ENCODE results near the gene TLE5. TPM values are rescaled to one million over a fixed set of nuclear protein-coding genes. Genes with fewer than 3 reads are reported as not detected.

The TLE5 gene
- polyA plus RNA-seq, 1 donor (not counting 4 experiments of a cell fraction or from before 2014, with no cell fraction given): 249 TPM

GRCh38 chr19:3054265-3054971 lies 7.9 kb downstream of the TLE5 start:
- H3K9ac ChIP-seq (ENCODE audit: control insufficient read depth, extremely low read depth, insufficient read depth, low read length): peak overlapping the region; percentile 67

GRCh38 chr19:3053780-3054179 lies 8.5 kb downstream of the TLE5 start:
- no peak for TF ChIP-seq CTCF (optimal IDR thresholded peaks at IDR 0.05 in 1 of 3, IDR thresholded peaks at IDR 0.05 in 1 of 3, conservative IDR thresholded peaks at IDR 0.05 in 1 of 3; ENCODE audit: extremely low read depth in 1 of 3, insufficient read depth in 2 of 3, low read length in 3 of 3)
- TF ChIP-seq EZH2 (IDR thresholded peaks at IDR 0.05; ENCODE audit: low read length): no peak
- H3K9me1 ChIP-seq (ENCODE audit: control insufficient read depth, extremely low read depth, insufficient read depth, low read length): peaks cover 3% of the 10 kb centered on the region
- H3K4me3 ChIP-seq (ENCODE audit: control insufficient read depth in 2 of 3, extremely low read depth in 1 of 3, insufficient read depth in 2 of 3, low read depth in 1 of 3, low read length in 3 of 3): no peak overlapping the region
- H3K9ac ChIP-seq (ENCODE audit: control insufficient read depth, extremely low read depth, insufficient read depth, low read length): no peak overlapping the region
- peaks cover 13% of the 10 kb centered on the region for H4K20me1 ChIP-seq (ENCODE audit: control insufficient read depth, extremely low read depth, insufficient read depth, low read length)
- no peak for DNase-seq (ENCODE audit: low read depth, low spot score)
- no peak overlapping the region for H2AFZ ChIP-seq (ENCODE audit: control insufficient read depth, low read length)
- no peak overlapping the region for H3K4me2 ChIP-seq (ENCODE audit: control insufficient read depth, extremely low read depth, insufficient read depth, low read depth, low read length)
- H3K79me2 ChIP-seq (ENCODE audit: control insufficient read depth, insufficient read depth, low read length): peaks cover 2% of the 10 kb centered on the region
- H3K36me3 ChIP-seq (ENCODE audit: control insufficient read depth in 2 of 2, extremely low read depth in 1 of 2, insufficient read depth in 2 of 2, low read length in 2 of 2): peaks cover 15 to 17% of the 10 kb centered on the region in 2 experiments
- no peak overlapping the region for H3K27ac ChIP-seq (ENCODE audit: control insufficient read depth, insufficient read depth, low read length)
- FAIRE-seq: no peak
- dilution Hi-C loops (cut with MboI; ENCODE audit: extremely low pct_ligation_motif_present, low sequenced_read_pairs): no loop called here
- no peaks in the 10 kb centered on the region for H3K27me3 ChIP-seq (ENCODE audit: control insufficient read depth, extremely low read depth, insufficient read depth, low read length)
- H3K4me1 ChIP-seq (ENCODE audit: control insufficient read depth, extremely low read depth, insufficient read depth, low read length): peaks cover 43% of the 10 kb centered on the region
- H3K9me3 ChIP-seq (ENCODE audit: control insufficient read depth, low read depth, low read length): no peaks in the 10 kb centered on the region

More at GRCh38 chr19:3054265-3054971, 7.9 kb downstream of the TLE5 start:
- Histone ChIP-seq H3K4me2 (ENCODE audit: control insufficient read depth, extremely low read depth, insufficient read depth, low read depth, low read length) (peak overlapping the region; percentile 81), H3K36me3 (ENCODE audit: control insufficient read depth in 2 of 2, extremely low read depth in 1 of 2, insufficient read depth in 2 of 2, low read length in 2 of 2) (peaks cover 17 to 20% of the 10 kb centered on the region in 2 experiments), H3K27me3 (ENCODE audit: control insufficient read depth, extremely low read depth, insufficient read depth, low read length) (no peaks in the 10 kb centered on the region), H3K9me1 (ENCODE audit: control insufficient read depth, extremely low read depth, insufficient read depth, low read length) (peaks cover 3% of the 10 kb centered on the region), H3K79me2 (ENCODE audit: control insufficient read depth, insufficient read depth, low read length) (peaks cover 2% of the 10 kb centered on the region), H2AFZ (ENCODE audit: control insufficient read depth, low read length) (no peak overlapping the region), H3K9me3 (ENCODE audit: control insufficient read depth, low read depth, low read length) (no peaks in the 10 kb centered on the region), H3K4me3 (ENCODE audit: control insufficient read depth in 2 of 3, extremely low read depth in 1 of 3, insufficient read depth in 2 of 3, low read depth in 1 of 3, low read length in 3 of 3) (no peak overlapping the region), H4K20me1 (ENCODE audit: control insufficient read depth, extremely low read depth, insufficient read depth, low read length) (peaks cover 13% of the 10 kb centered on the region), H3K4me1 (ENCODE audit: control insufficient read depth, extremely low read depth, insufficient read depth, low read length) (peaks cover 43% of the 10 kb centered on the region), H3K27ac (ENCODE audit: control insufficient read depth, insufficient read depth, low read length) (peak overlapping the region; percentile 76)
- FAIRE-seq (peak; percentile 29), DNase-seq (ENCODE audit: low read depth, low spot score) (no peak)
- TF ChIP-seq CTCF (optimal IDR thresholded peaks at IDR 0.05 in 1 of 3, IDR thresholded peaks at IDR 0.05 in 1 of 3, conservative IDR thresholded peaks at IDR 0.05 in 1 of 3; ENCODE audit: extremely low read depth in 1 of 3, insufficient read depth in 2 of 3, low read length in 3 of 3) (no peak), EZH2 (IDR thresholded peaks at IDR 0.05; ENCODE audit: low read length) (no peak)
- dilution Hi-C loops (cut with MboI; ENCODE audit: extremely low pct_ligation_motif_present, low sequenced_read_pairs): no loop called here

Data from keratinocyte (primary cell).